GM18858 (cell line): ENCODE results near the gene TEX11.
"Not testable (repeated sequence)": the region's sequence is repeated elsewhere in the genome, so short reads cannot be mapped to it uniquely, and the experiment has no call there.

Source experiments
- ATAC-seq: cut with Tn5 transposase; IDR thresholded peaks from one replicate; pipeline ENCODE4 v1.9.1; 2021; ENCODE audit not compliant: unreplicated experiment

Gene TEX11

DNA sequence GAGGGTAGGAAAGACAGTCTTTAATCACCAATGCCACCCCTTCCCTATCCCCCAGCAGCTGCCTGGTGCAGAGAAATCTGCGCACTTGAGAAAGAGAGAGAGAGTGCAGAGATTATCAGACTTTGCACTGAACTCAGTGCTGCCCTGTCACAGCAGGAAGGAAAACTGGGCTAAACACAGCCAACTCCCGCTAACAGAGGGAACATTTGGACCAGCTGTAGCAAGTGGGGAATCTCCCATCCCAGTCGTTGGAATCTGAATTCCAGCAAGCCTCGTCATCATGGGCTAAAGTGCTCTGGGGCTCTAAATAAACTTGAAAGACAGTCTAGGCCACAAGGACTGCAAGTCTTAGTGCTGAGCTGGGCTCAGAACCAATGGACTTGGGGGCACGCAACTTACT lies 295.2 kb downstream of the TEX11 start:
- ATAC-seq: no peak

GRCh38 chrX:70605352-70605751 lies 303.2 kb downstream of the TEX11 start:
- ATAC-seq: no peak

GRCh38 chrX:70592091-70592490 lies 316.4 kb downstream of the TEX11 start:
- ATAC-seq: no peak

DNA sequence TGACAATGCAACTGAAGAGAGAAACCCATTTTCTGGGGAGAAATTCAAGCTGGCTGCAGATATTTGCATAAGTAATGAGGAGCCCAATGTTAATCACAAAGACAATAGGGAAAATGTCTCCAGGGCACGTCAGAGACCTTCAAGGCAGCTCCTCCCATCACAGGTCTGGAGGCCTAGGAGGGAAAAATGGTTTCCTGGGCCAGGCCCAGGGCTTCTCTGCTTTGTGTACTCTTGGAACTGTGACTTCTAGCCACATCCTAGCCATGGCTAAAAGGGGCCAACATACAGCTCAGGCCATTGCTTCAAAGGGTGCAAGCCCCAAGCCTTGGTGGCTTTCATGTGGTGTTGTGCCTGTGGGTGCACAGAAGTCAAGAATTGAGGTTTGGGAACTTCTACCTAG lies 321.4 kb downstream of the TEX11 start:
- not testable (repeated sequence) for ATAC-seq

DNA sequence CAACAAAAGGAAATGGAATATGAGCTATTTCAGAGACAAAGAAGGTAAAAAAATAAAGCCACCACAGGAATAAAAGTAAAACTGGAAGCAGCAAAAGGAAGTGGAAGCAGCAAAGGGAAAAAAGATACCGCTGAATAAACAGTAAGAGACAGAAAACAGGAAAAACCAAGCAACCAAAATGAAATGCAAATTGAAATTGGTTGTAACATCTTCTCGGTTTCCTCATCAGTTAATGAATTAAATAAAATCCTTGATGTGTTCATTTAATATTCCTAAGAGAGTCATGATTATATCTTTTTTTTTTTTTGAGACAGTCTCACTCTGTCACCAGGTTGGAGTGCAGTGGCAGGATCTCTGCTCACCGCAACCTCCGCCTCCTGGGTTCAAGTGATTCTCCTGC lies 331.1 kb downstream of the TEX11 start:
- ATAC-seq: no peak

- ATAC-seq: not testable (repeated sequence)
These were observed 338.5 kb downstream of the TEX11 start for GRCh38 chrX:70569922-70570576.

DNA sequence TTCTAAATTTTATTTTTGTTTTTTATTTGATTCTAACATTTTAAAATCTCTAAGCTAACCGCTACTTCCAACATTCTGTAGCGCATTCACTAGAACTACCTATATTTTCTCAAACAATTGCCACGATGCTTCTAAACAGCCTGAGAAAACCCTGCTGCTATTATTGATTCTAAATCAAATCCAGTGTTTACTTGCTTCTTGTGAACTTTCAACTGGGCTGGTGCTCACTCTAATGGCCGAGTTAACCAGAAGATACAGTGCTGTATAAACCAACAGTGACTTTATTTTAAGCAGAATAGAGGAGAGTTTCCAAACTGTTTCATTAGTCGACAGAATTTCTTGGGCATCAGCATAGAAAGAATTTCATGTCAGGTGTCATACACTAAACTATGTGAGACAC lies 353.6 kb downstream of the TEX11 start:
- ATAC-seq: no peak

DNA sequence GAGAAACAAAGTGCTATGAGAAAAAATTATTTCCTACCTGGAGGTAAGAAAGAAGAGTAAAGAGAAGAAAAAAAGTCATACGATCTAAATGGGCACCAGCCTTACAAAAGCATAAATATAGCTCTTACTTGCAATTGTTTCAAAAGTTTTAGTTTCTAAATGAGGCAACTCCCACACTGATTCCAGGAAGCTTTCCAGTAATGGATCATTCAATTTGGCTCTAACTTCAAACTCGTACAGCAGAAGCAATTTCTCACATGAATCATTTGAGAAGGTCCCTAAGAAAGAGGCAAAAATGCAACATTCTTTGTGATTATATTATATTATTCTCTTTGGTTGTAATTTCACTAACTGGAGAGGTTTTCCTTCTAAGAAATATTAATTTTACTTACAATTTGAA lies 354.0 kb downstream of the TEX11 start:
- ATAC-seq: no peak

- ATAC-seq: no peak
These were observed 354.4 kb downstream of the TEX11 start for GRCh38 chrX:70554081-70554480.

- peak; percentile 85 for ATAC-seq
These were observed 355.0 kb downstream of the TEX11 start for GRCh38 chrX:70553516-70553915.

GRCh38 chrX:70552130-70552704 lies 356.3 kb downstream of the TEX11 start:
- no peak for ATAC-seq

GRCh38 chrX:70549429-70549828 lies 359.1 kb downstream of the TEX11 start:
- no peak for ATAC-seq

DNA sequence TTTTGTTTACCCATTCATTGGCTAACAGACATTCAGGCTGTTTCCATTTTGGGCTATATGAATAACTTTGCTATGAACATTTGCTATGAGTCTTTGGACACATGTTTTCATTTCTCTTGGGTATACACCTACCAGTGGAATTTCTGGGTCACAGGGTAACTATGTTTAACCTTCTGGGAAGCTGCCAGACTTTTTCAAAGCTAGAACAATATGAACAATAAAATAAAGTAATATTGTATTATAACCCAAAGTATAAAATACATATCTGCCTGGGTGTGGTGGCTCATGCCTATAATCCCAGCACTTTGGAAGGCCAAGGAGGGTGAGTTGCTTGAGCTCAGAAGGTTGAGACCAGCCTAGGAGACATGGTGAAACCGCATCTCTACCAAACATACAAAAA lies 373.3 kb downstream of the TEX11 start:
- ATAC-seq: no peak

DNA sequence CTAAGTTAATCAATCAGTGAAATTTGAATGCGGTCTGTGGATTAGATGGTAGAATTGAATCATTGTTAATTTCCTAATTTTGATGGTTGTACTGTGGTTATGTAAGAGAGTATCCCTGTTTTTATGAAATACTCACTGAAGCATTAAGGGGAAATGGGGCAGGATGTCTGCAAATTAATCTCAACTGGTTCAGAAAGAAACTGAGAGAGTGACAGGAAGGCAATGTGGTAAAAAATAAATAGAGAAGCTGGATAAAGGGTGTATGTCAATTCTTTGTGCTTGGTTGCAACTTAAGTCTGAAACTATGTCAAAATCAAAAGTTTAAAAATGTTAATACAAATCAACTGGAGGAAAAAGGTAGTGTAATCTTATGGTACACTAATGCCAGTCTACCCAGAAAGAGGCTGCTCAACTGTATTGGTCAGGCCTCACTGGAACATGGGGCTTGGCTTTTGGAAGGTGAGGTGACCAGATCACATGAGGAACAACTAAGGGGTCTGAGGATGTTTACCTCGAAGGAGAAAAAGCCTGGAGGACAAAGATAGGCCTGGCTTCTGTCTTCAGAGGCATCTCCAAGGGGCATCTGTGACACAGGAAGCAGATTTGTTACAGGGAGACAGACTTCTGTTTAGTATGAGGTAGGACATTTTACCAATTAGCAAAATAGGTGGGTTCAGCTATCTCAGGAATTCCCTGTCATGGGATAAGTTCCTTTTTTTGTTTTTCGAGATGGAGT lies 380.7 kb downstream of the TEX11 start:
- ATAC-seq: no peak

- no peak for ATAC-seq
These were observed 381.5 kb downstream of the TEX11 start for GRCh38 chrX:70527053-70527452.

- no peak for ATAC-seq
These were observed 382.8 kb downstream of the TEX11 start for GRCh38 chrX:70525733-70526132.

DNA sequence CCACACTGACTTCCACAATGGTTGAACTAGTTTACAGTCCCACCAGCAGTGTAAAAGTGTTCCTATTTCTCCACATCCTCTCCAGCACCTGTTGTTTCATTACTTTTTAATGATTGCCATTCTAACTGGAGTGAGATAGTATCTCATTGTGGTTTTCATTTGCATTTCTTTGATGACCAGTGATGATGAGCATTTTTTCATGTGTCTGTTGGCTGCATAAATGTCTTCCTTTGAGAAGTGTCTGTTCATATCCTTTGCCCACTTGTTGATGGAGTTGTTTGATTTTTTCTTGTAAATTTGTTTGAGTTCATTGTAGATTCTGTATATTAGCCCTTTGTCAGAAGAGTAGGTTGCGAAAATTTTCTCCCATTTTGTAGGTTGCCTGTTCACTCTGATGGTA lies 392.8 kb downstream of the TEX11 start:
- not testable (repeated sequence) for ATAC-seq

DNA sequence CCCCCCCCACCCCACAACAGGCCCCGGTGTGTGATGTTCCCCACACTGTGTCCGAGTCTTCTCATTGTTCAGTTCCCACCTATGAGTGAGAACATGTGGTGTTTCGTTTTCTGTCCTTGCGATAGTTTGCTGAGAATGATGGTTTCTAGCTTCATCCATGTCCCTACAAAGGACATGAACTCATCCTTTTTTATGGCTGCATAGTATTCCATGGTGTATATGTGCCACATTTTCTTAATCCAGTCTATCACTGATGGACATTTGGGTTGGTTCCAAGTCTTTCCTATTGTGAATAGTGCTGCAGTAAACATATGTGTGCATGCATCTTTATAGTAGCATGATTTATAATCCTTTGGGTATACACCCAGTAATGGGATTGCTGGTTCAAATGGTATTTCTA lies 393.2 kb downstream of the TEX11 start:
- ATAC-seq: not testable (repeated sequence)

GRCh38 chrX:70509078-70509477 lies 399.4 kb downstream of the TEX11 start:
- ATAC-seq: no peak

DNA sequence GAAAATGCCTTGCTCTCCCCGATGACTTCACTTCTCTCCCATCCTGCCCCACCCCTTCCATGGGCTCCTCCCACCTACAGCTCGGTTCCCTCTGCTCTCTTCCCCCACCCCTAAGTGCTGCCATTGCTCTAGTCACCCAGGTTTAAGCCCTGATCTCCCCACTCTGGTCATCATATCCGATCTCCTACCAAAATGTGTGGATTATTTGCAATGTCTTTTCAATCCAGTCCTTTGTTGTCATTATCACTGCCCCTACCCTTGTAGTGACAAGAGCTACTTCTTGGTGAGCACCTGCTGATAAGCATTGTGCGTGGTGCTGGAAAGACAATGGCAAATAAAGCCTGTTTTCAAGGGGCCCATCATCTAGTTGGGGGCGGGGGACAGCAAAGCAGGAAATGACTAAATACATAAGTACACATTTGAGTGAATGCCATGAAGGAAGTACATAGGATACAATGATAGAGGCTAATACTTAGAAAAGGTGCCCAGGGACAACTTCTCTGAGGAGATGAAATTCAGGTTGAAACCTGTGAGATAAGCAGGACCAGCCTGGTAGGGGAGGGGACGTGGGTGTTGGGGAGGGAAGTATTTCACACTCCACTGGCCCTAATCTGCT lies 400.1 kb downstream of the TEX11 start:
- no peak for ATAC-seq

DNA sequence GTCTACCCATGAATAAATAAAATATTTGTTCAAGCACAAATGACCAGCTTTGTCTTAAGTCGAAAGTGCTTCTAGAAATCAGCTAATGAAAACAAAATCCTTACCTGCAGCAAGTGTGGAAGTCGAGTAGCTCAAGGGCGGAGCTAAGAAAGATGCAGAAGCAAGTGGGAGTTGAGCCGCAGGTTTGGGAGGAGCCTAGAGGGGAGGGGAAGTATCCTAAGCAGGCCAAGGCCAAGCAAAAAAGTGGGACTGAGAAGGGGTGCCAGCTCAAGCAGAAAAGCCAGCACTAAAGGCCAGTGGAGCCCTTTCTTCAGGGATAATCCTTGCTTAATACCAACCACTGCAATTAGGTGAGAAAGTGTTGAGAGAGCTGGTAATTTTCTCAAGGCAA lies 403.1 kb downstream of the TEX11 start:
- ATAC-seq: no peak
